SK-N-SH treated with all-trans-retinoic acid at 6 μM for 48 hours (cell line): Measurements from ENCODE around the gene ARHGAP15.

Experiments
- ATAC-seq: fragments of 200-7000 bp; cut with Tn5 transposase; 3 replicates; pipeline ENCODE4 v1.9.1; 2020; ENCODE audit warnings: mild to moderate bottlenecking, moderate library complexity
- ARNTL ChIP-seq: fragments of 450-650 bp; formaldehyde crosslinking; IDR thresholded peaks from 2 replicates; pipeline ENCODE4 v1.5.0; 2020; ENCODE audit warnings: low read depth, mild to moderate bottlenecking, moderate library complexity, borderline replicate concordance
- CREB5 ChIP-seq: fragments of 250-450 bp; sonication (Bioruptor Pico); IDR thresholded peaks from 2 replicates; pipeline ENCODE4 v1.5.1; 2020; ENCODE audit warnings: low read depth, mild to moderate bottlenecking, moderate library complexity
- CSDC2 ChIP-seq: fragments of 250-450 bp; sonication (Bioruptor Pico); IDR thresholded peaks from 2 replicates; pipeline ENCODE4 v1.5.0; 2020; ENCODE audit warnings: mild to moderate bottlenecking, moderate library complexity
- CSRNP3 ChIP-seq: fragments of 250-450 bp; sonication (Bioruptor Pico); IDR thresholded peaks from 2 replicates; pipeline ENCODE4 v1.5.1; 2021; ENCODE audit warnings: mild to moderate bottlenecking, moderate library complexity
- GLIS3 ChIP-seq: fragments of 250-450 bp; sonication (Bioruptor Pico); IDR thresholded peaks from 2 replicates; pipeline ENCODE4 v1.5.0; 2020; ENCODE audit warnings: mild to moderate bottlenecking, moderate library complexity
- ISL1 ChIP-seq: fragments of 250-450 bp; sonication (Bioruptor Pico); IDR thresholded peaks from 2 replicates; pipeline ENCODE4 v2.1.2; 2022; ENCODE audit warnings: mild to moderate bottlenecking, moderate library complexity
- OSR1 ChIP-seq: fragments of 250-450 bp; sonication (Bioruptor Pico); IDR thresholded peaks from 2 replicates; pipeline ENCODE4 v1.8.0; 2022; ENCODE audit warnings: moderate library complexity, mild to moderate bottlenecking, inconsistent platforms
- PATZ1 ChIP-seq: fragments of 250-450 bp; sonication (Bioruptor Pico); IDR thresholded peaks from 2 replicates; pipeline ENCODE4 v1.8.0; 2020; ENCODE audit warnings: mild to moderate bottlenecking, moderate library complexity, borderline replicate concordance
- PPARA ChIP-seq: fragments of 250-450 bp; sonication (Bioruptor Pico); IDR thresholded peaks from 2 replicates; pipeline ENCODE4 v1.5.0; 2020; ENCODE audit warnings: mild to moderate bottlenecking, borderline replicate concordance
- RARB ChIP-seq: fragments of 250-450 bp; sonication (Bioruptor Pico); IDR thresholded peaks from 2 replicates; pipeline ENCODE4 v1.8.0; 2021; ENCODE audit warnings: mild to moderate bottlenecking, moderate library complexity
- SNAI2 ChIP-seq: fragments of 250-450 bp; sonication (Bioruptor Pico); IDR thresholded peaks from 2 replicates; pipeline ENCODE4 v1.5.0; 2020; ENCODE audit warnings: mild to moderate bottlenecking, moderate library complexity
- TCF4 ChIP-seq: fragments of 250-450 bp; sonication (Bioruptor Pico); IDR thresholded peaks from 2 replicates; pipeline ENCODE4 v1.8.0; 2021; ENCODE audit warnings: mild to moderate bottlenecking, moderate library complexity, borderline replicate concordance
- TOX ChIP-seq: fragments of 250-450 bp; sonication (Bioruptor Pico); IDR thresholded peaks from 2 replicates; pipeline ENCODE4 v1.8.0; 2021; ENCODE audit warnings: mild to moderate bottlenecking, moderate library complexity, borderline replicate concordance
- TSHZ2 ChIP-seq: fragments of 250-450 bp; sonication (Bioruptor Pico); IDR thresholded peaks from 2 replicates; pipeline ENCODE4 v1.5.0; 2020; ENCODE audit warnings: mild to moderate bottlenecking, moderate library complexity
- ZC3H10 ChIP-seq: fragments of 250-450 bp; sonication (Bioruptor Pico); IDR thresholded peaks from 2 replicates; pipeline ENCODE4 v1.5.1; 2021; ENCODE audit warnings: mild to moderate bottlenecking, moderate library complexity
- ZFP3 ChIP-seq: fragments of 250-450 bp; sonication (Bioruptor Pico); IDR thresholded peaks from 2 replicates; pipeline ENCODE4 v1.5.0; 2020; ENCODE audit warnings: mild to moderate bottlenecking, moderate library complexity
- ZFP30 ChIP-seq: fragments of 450-650 bp; formaldehyde crosslinking; IDR thresholded peaks from 2 replicates; pipeline ENCODE4 v1.5.0; 2022; ENCODE audit warnings: mild to moderate bottlenecking, moderate library complexity
- ZNF565 ChIP-seq: fragments of 450-650 bp; formaldehyde crosslinking; conservative IDR thresholded peaks from 2 replicates; pipeline ENCODE4 v1.5.0; 2020; ENCODE audit warnings: low read depth, mild to moderate bottlenecking, moderate library complexity
- ZNF70 ChIP-seq: fragments of 450-650 bp; formaldehyde crosslinking; IDR thresholded peaks from 2 replicates; pipeline ENCODE4 v1.5.0; 2020; ENCODE audit warnings: mild to moderate bottlenecking, moderate library complexity
- ZNF8 ChIP-seq: fragments of 450-650 bp; formaldehyde crosslinking; IDR thresholded peaks from 2 replicates; pipeline ENCODE4 v1.5.0; 2020; ENCODE audit warnings: mild to moderate bottlenecking, moderate library complexity

The ARHGAP15 gene

GRCh38 chr2:143333847-143334246 lies 204.6 kb downstream of the ARHGAP15 start (continued):
- TF ChIP-seq CREB5 (CRISPR knock-in tag) (no peak), PATZ1 (no peak), ZNF8 (CRISPR knock-in tag) (no peak)

- TF ChIP-seq RARB (CRISPR knock-in tag) (no peak), ZC3H10 (CRISPR knock-in tag) (no peak), OSR1 (CRISPR knock-in tag) (no peak), GLIS3 (CRISPR knock-in tag) (no peak), ISL1 (CRISPR knock-in tag) (no peak), ZFP30 (CRISPR knock-in tag) (no peak), TSHZ2 (CRISPR knock-in tag) (no peak), CSDC2 (CRISPR knock-in tag) (no peak), CSRNP3 (no peak), TCF4 (no peak)
- TF ChIP-seq, all 23 proteins: peak for 0
- no peak for ATAC-seq
Measured at GRCh38 chr2:143334837-143335236, 205.6 kb downstream of the ARHGAP15 start.

GRCh38 chr2:143336719-143337210 lies 207.5 kb downstream of the ARHGAP15 start:
- no peak for TF ChIP-seq GLIS3 (CRISPR knock-in tag)
- no peak for TF ChIP-seq ZNF70 (CRISPR knock-in tag)
- no peak for TF ChIP-seq ARNTL (CRISPR knock-in tag)
- no peak for TF ChIP-seq ISL1 (CRISPR knock-in tag)
- no peak for TF ChIP-seq RARB (CRISPR knock-in tag)
- no peak for TF ChIP-seq CSRNP3
- TF ChIP-seq TCF4: no peak
- no peak for TF ChIP-seq ZC3H10 (CRISPR knock-in tag)
- no peak for TF ChIP-seq OSR1 (CRISPR knock-in tag)
- TF ChIP-seq CSDC2 (CRISPR knock-in tag): no peak
- no peak for TF ChIP-seq PPARA (CRISPR knock-in tag)
- TF ChIP-seq ZFP3 (CRISPR knock-in tag): no peak
- no peak for TF ChIP-seq ZNF565 (CRISPR knock-in tag)
- no peak for TF ChIP-seq ZFP30 (CRISPR knock-in tag)
- no peak for TF ChIP-seq TOX
- TF ChIP-seq, all 23 proteins: peak for 0
- ATAC-seq: no peak

GRCh38 chr2:143341478-143341877 lies 212.3 kb downstream of the ARHGAP15 start:
- TF ChIP-seq RARB (CRISPR knock-in tag) (no peak), PATZ1 (no peak), ZNF8 (CRISPR knock-in tag) (no peak), CSDC2 (CRISPR knock-in tag) (no peak), TCF4 (no peak), SNAI2 (CRISPR knock-in tag) (no peak)
- ATAC-seq: no peak
